RKO (cell line): Measurements from ENCODE around the gene MGAT4B.

ENCODE experiments used
- DNase-seq: peaks from one replicate; pipeline ENCODE4 v3.0.0-alpha.2; 2016; ENCODE audit warnings: low spot score

Gene MGAT4B

GRCh38 chr5:179812135-179812825 lies 5.6 kb upstream of the MGAT4B start:
- DNase-seq: no peak

GRCh38 chr5:179805529-179806249 lies 977 bp downstream of the MGAT4B start:
- DNase-seq: peak; percentile 43

GRCh38 chr5:179805070-179805528 lies 1.6 kb downstream of the MGAT4B start:
- DNase-seq: no peak

- DNase-seq: no peak
These were observed 2.1 kb downstream of the MGAT4B start for GRCh38 chr5:179804555-179804947.

GRCh38 chr5:179803651-179804554 lies 2.8 kb downstream of the MGAT4B start:
- peak; percentile 74 for DNase-seq

GRCh38 chr5:179802950-179803562 lies 3.6 kb downstream of the MGAT4B start:
- DNase-seq: no peak

GRCh38 chr5:179802207-179802883 lies 4.3 kb downstream of the MGAT4B start:
- peak; percentile 42 for DNase-seq

- no peak for DNase-seq
These were observed 5.1 kb downstream of the MGAT4B start for GRCh38 chr5:179801304-179802206.

GRCh38 chr5:179800696-179801201 lies 5.9 kb downstream of the MGAT4B start:
- DNase-seq: peak; percentile 35

GRCh38 chr5:179800071-179800695 lies 6.5 kb downstream of the MGAT4B start:
- no peak for DNase-seq

- DNase-seq: no peak
These were observed 7.1 kb downstream of the MGAT4B start for GRCh38 chr5:179799644-179799973.

- DNase-seq: no peak
These were observed 7.7 kb downstream of the MGAT4B start for GRCh38 chr5:179798771-179799643.

- no peak for DNase-seq
These were observed 8.4 kb downstream of the MGAT4B start for GRCh38 chr5:179798144-179798770.

GRCh38 chr5:179797741-179798140 lies 8.9 kb downstream of the MGAT4B start:
- no peak for DNase-seq

GRCh38 chr5:179796877-179797608 lies 9.6 kb downstream of the MGAT4B start:
- DNase-seq: peak; percentile 53

GRCh38 chr5:179795863-179796833 lies 10.5 kb downstream of the MGAT4B start:
- peak; percentile 85 for DNase-seq
